NT2/D1 (cell line): Measurements from ENCODE around the gene HSD17B12.

Experiments
- SUZ12 ChIP-seq: IDR thresholded peaks from 2 replicates; pipeline ENCODE4 v1.6.1; 2011; ENCODE audit not compliant: insufficient read length, insufficient read depth; ENCODE audit errors: extremely low read depth
- YY1 ChIP-seq: IDR thresholded peaks from 2 replicates; pipeline ENCODE4 v1.6.1; 2011; ENCODE audit not compliant: insufficient read length, insufficient read depth

- TF ChIP-seq SUZ12, result no peak
- TF ChIP-seq YY1, result no peak
These were observed 54.6 kb downstream of the HSD17B12 start for GRCh38 chr11:43735115-43735514.
